Measurements from ENCODE around the gene EMP3.

The EMP3 gene

GRCh38 chr19:48379058-48379457, 53.7 kb downstream of the EMP3 start:
- DNase-seq (ENCODE audit: low spot score) = peak; percentile 50
